HG03066 (cell line): ENCODE measurements around the gene TFPI.

ENCODE experiments used
- ATAC-seq: cut with Tn5 transposase; IDR thresholded peaks from one replicate; pipeline ENCODE4 v1.9.1; 2021; ENCODE audit warnings: low read depth; ENCODE audit not compliant: unreplicated experiment

The TFPI gene

DNA sequence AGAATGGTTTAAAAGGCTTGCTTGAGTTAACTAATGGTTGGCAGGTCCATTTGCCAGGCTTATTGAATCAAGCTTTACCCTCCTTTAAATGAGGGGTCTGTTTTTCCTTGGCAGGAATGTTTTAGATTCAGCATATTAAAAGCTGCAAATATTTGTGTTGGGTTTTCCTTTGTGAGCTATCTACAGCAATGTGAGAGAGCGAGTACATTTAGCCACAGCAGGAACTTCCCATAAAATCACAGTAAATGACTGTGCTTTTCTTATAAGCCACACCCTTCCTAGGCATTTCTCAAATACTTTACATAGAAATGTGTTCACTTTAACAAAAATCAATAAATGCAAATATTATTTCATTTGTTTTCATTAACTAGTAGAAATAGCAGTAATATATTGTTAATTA lies 130.1 kb downstream of the TFPI start:
- ATAC-seq: no peak

GRCh38 chr2:187422282-187422681 lies 132.0 kb downstream of the TFPI start:
- ATAC-seq: no peak

- no peak for ATAC-seq
Measured at GRCh38 chr2:187421519-187421918, 132.7 kb downstream of the TFPI start.

DNA sequence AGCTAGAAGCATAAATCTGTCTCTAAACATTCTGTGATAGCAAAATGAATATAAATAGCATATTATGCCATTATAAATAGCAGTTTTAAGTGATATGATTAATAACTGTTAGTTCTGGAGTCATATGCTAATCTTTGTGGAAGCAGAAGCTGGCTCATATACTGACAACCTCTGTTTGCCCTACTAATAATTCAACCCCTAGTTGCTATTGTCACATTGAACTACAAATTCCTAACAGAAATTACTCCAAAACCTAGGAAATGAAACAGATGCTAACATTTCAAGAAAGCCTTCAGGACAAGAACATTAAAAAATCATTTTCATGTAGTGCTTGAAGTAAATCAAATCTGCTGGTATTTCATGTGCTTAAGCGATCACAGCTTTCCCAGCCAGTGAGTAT lies 134.4 kb downstream of the TFPI start:
- ATAC-seq: no peak

- ATAC-seq: no peak
Measured at GRCh38 chr2:187415449-187415848, 138.8 kb downstream of the TFPI start.
